ENCODE data around the gene LANCL2.

The LANCL2 gene

DNA sequence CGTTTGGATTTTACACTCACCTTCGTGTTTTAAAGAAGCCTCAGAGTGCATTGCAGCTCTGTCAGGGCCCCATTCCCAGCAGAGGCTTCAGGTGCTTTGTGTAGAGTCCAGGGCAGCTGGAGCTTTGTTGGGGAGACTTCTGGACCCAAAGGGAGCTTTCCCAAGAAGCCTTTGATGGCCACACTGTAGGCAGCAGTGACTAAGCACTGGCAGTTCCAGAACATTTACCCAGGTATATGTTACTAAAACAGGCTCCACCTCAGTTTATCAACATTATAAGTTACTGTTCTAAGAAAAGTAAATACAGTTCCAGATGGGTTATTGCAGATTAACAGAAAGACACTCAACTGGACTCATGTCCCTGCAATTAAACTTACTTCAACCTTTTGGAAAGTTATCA is 66.8 kb downstream of the LANCL2 start:
- H3K4me3 ChIP-seq (ENCODE audit: low read depth, low read length), result no peak overlapping the region
- TF ChIP-seq, protein P1, sequence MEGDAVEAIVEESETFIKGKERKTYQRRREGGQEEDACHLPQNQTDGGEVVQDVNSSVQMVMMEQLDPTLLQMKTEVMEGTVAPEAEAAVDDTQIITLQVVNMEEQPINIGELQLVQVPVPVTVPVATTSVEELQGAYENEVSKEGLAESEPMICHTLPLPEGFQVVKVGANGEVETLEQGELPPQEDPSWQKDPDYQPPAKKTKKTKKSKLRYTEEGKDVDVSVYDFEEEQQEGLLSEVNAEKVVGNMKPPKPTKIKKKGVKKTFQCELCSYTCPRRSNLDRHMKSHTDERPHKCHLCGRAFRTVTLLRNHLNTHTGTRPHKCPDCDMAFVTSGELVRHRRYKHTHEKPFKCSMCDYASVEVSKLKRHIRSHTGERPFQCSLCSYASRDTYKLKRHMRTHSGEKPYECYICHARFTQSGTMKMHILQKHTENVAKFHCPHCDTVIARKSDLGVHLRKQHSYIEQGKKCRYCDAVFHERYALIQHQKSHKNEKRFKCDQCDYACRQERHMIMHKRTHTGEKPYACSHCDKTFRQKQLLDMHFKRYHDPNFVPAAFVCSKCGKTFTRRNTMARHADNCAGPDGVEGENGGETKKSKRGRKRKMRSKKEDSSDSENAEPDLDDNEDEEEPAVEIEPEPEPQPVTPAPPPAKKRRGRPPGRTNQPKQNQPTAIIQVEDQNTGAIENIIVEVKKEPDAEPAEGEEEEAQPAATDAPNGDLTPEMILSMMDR (IDR thresholded peaks at IDR 0.05; ENCODE audit: borderline replicate concordance, insufficient read depth, low read depth, low read length), result no peak

DNA sequence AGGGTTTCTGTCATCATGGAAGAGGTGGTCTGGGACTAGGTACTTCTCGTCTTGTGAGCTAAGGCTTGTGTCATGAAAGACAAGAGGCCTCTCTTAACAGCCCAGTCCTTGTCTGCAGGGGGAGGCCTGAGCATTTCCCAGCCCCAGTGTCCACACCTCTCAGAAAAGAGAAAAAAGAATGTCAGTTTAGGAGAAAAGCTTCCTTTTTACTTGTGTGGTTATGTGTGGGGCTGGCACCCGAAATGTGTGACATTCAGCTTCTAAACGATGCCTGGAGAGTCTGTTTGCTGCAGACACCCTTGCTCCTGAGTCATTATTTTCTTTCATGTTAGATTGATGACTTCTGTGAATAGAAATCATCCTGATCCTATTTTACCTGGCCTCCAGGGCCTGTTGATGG is 67.4 kb downstream of the LANCL2 start:
- TF ChIP-seq, protein P1 (IDR thresholded peaks at IDR 0.05; ENCODE audit: borderline replicate concordance, insufficient read depth, low read depth, low read length), result no peak
- H3K4me3 ChIP-seq (ENCODE audit: low read depth, low read length), result no peak overlapping the region

DNA sequence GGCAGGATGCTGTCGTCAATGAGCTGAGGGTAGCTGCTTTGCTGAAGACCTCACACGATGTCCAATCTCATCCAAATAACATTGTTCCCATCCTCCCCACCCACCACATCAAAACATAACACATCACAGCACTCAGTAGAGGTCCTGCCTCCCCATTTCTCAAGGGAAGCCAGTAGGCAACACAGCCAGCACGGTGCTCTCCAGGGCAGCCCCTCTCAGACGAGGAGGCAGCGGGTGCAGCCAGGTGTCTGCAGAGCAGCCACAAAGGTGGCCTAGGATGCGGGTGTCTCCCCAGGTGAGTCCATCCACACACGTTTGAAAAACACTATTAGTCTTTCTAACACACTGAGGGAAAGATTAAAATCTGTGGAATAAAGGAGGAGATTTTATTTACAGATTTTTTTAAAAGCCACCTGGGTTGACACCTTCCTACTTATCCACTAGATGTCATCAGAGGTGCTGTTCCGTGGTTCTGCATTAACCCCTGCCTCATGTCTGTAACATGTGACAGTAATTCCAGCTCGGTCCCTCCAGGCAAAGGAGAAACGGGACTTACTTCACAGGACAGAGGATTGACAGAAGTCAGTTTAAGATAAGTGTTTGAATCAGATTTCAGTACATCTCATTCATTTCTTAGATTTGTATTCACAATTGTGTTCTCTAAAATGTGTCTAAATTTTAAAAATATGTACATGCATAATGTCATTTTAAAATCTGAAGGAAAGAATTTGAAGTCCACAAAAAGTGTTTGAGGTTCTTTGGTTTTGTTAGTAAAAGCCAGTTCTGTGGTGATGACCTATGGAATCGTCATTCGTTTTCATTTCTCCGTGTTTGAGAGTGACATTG is 68.0 kb downstream of the LANCL2 start:
- no peak overlapping the region for H3K4me3 ChIP-seq (ENCODE audit: low read depth, low read length)
- TF ChIP-seq, protein P1 (IDR thresholded peaks at IDR 0.05; ENCODE audit: borderline replicate concordance, insufficient read depth, low read depth, low read length), result peak; percentile 47; the same call in 1 of the 2 replicates

DNA sequence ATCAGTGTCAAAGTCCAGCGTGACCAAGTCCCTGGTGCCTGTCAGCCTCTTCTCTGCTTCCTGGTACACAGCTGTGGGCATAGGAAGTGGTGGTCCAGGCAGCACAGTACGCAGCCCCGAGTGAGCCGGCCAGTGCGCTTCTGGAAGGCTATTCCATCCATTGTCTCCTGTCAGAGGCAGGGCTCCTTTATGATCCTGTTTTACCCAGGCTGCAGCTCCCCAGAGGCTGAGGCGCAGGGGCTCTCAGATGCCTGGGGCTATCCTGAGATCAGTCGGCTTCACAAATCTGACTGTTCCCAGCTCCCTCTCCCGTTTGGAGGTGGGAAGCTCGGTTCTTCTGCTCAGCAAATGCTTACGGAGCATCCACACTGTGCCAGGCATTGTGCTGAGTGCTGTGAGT is 70.3 kb downstream of the LANCL2 start:
- TF ChIP-seq, protein P1 (IDR thresholded peaks at IDR 0.05; ENCODE audit: borderline replicate concordance, insufficient read depth, low read depth, low read length), result no peak
- H3K4me3 ChIP-seq (ENCODE audit: low read depth, low read length), result no peak overlapping the region

DNA sequence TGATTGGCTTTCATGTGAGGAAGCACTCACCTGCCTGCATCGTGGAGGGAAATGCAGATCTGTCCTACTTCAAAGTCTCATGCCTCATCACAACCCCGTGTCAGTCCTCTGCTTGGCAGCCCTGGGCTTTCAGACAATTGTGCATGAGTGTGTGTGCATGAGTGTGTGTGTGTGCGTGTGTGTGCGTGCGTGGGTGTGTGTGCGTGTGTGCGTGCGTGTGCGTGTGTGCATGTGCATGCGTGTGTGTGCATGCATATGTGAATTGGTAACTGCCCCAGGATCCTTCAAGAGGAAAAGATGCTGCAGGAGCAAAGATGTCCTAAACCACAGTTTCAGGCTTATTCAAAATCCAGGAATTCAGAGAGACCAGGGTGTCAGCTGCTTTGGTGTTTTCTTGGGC is 71.3 kb downstream of the LANCL2 start:
- TF ChIP-seq, protein P1 (IDR thresholded peaks at IDR 0.05; ENCODE audit: borderline replicate concordance, insufficient read depth, low read depth, low read length), result no peak
- no peak overlapping the region for H3K4me3 ChIP-seq (ENCODE audit: low read depth, low read length)

DNA sequence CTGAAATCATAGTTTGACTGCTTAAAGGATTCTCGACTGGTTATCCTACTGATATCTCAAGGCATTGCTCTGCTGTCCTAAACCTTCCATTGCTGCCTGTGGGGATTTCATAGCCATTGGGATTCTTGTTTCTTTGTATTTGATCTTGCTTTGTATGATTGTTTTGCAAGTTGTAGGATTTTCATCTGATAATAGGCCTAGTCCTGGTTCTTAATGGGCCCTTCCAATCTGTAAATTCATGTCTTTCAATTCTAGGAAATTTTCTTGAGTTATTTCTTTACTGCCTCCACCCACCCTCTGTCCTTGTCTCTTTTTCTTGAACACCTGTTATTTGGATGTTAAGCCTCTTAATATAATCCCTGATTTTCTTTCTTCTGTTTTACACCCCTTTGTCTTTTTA is 72.2 kb downstream of the LANCL2 start:
- H3K4me3 ChIP-seq (ENCODE audit: low read depth, low read length), result no peak overlapping the region
- TF ChIP-seq, protein P1 (IDR thresholded peaks at IDR 0.05; ENCODE audit: borderline replicate concordance, insufficient read depth, low read depth, low read length), result no peak

Measured in GM12875 (cell line).